ENCODE measurements around the gene IL16. TPM values are rescaled to one million over a fixed set of nuclear protein-coding genes. Genes with fewer than 3 reads are reported as not detected.

IL16 gene
- total RNA-seq, 1 donor from 2014 or later: not detected

GRCh38 chr15:81285461-81285860 is 88.8 kb downstream of the IL16 start:
- no peak for TF ChIP-seq CTCF (IDR thresholded peaks at IDR 0.05; ENCODE audit: insufficient read depth, low read length, poor library complexity, severe bottlenecking)
- no peak for DNase-seq (ENCODE audit: low read depth)
- no peak overlapping the region for H3K4me3 ChIP-seq (ENCODE audit: low read depth, low read length)
- peaks cover 9% of the 10 kb centered on the region for H3K27me3 ChIP-seq (ENCODE audit: control insufficient read depth, insufficient read depth, low read length)
- H3K36me3 ChIP-seq (ENCODE audit: control insufficient read depth, insufficient read depth, low read length): no peaks in the 10 kb centered on the region

GRCh38 chr15:81286621-81287121 is 90.0 kb downstream of the IL16 start:
- no peak overlapping the region for H3K4me3 ChIP-seq (ENCODE audit: low read depth, low read length)
- no peak for DNase-seq (ENCODE audit: low read depth)
- peaks cover 4% of the 10 kb centered on the region for H3K27me3 ChIP-seq (ENCODE audit: control insufficient read depth, insufficient read depth, low read length)
- no peaks in the 10 kb centered on the region for H3K36me3 ChIP-seq (ENCODE audit: control insufficient read depth, insufficient read depth, low read length)
- TF ChIP-seq CTCF (IDR thresholded peaks at IDR 0.05; ENCODE audit: insufficient read depth, low read length, poor library complexity, severe bottlenecking): no peak

DNA sequence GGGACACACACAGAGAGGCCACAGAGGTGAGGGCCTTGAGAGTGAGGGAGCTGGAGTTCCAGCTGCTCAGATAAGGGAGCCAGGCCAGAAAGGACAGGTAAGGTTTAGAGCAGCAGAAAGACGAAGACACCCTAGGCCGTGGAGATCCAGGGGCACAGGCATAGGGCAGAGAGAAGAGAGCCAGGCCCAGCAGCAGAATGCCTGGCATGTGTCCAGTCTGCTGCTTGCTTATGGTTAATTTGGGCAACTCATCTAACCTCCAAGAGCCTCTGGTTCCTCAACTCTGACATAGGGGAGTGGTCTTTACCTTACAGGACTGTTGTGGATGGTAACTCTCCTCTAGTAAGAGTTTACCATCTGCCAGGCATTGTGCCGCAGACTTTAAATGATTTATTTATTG is 91.4 kb downstream of the IL16 start:
- peaks cover 3% of the 10 kb centered on the region for H3K27me3 ChIP-seq (ENCODE audit: control insufficient read depth, insufficient read depth, low read length)
- H3K4me3 ChIP-seq (ENCODE audit: low read depth, low read length): no peak overlapping the region
- H3K36me3 ChIP-seq (ENCODE audit: control insufficient read depth, insufficient read depth, low read length): no peaks in the 10 kb centered on the region
- no peak for TF ChIP-seq CTCF (IDR thresholded peaks at IDR 0.05; ENCODE audit: insufficient read depth, low read length, poor library complexity, severe bottlenecking)
- DNase-seq (ENCODE audit: low read depth): no peak

DNA sequence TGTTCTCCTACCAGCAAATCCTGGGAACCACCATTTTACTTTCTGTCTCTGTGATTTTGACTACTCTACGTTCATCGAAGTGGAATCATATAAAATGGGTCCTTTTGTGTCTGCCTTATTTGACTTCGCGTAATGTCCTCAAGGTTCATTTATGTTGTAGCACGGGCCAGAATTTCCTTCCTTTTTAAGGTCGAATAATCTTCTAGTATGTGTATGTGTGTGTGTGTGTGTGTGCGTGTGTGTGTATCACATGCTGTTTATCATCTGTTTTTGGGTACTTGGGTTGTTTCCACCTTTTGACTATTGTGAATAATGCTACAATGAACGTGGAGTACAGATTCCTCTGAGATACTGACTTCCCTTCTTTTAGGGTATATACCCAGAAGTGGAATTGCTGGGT is 91.9 kb downstream of the IL16 start:
- no peak for TF ChIP-seq CTCF (IDR thresholded peaks at IDR 0.05; ENCODE audit: insufficient read depth, low read length, poor library complexity, severe bottlenecking)
- DNase-seq (ENCODE audit: low read depth): no peak
- Histone ChIP-seq H3K27me3 (ENCODE audit: control insufficient read depth, insufficient read depth, low read length) (peaks cover 3% of the 10 kb centered on the region), H3K36me3 (ENCODE audit: control insufficient read depth, insufficient read depth, low read length) (no peaks in the 10 kb centered on the region), H3K4me3 (ENCODE audit: low read depth, low read length) (no peak overlapping the region)

GRCh38 chr15:81289910-81290309 is 93.2 kb downstream of the IL16 start:
- DNase-seq (ENCODE audit: low read depth): no peak
- Histone ChIP-seq H3K36me3 (ENCODE audit: control insufficient read depth, insufficient read depth, low read length) (no peaks in the 10 kb centered on the region), H3K4me3 (ENCODE audit: low read depth, low read length) (no peak overlapping the region), H3K27me3 (ENCODE audit: control insufficient read depth, insufficient read depth, low read length) (peaks cover 7% of the 10 kb centered on the region)
- no peak for TF ChIP-seq CTCF (IDR thresholded peaks at IDR 0.05; ENCODE audit: insufficient read depth, low read length, poor library complexity, severe bottlenecking)

GRCh38 chr15:81291916-81292522 is 95.3 kb downstream of the IL16 start:
- H3K4me3 ChIP-seq (ENCODE audit: low read depth, low read length): no peak overlapping the region
- H3K27me3 ChIP-seq (ENCODE audit: control insufficient read depth, insufficient read depth, low read length): peaks cover 7% of the 10 kb centered on the region
- no peak for TF ChIP-seq CTCF (IDR thresholded peaks at IDR 0.05; ENCODE audit: insufficient read depth, low read length, poor library complexity, severe bottlenecking)
- DNase-seq (ENCODE audit: low read depth): no peak
- no peaks in the 10 kb centered on the region for H3K36me3 ChIP-seq (ENCODE audit: control insufficient read depth, insufficient read depth, low read length)

Measured in kidney epithelial cell (primary cell).